ENCODE data around the gene TJP3.

Gene TJP3

DNA sequence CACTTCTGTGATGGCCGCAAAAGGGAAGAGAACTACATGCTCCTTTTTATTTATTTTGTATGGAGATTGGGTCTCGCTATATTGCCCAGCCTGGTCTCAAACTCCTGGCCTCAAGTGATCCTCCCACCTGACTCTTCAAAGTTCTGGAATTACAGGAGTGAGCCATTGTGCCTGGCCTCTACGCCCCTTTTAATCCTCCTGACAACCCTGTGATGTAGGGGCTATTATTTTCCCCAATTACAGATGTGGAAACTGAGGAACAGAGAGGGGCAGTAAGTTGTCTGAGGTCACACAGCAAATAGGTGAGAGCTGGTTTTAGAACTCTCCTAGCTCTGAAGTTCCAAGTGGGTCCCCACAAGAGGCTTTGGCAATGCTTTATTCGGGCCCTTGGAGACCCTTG, 11.7 kb downstream of the TJP3 start:
- no peak for DNase-seq

DNA sequence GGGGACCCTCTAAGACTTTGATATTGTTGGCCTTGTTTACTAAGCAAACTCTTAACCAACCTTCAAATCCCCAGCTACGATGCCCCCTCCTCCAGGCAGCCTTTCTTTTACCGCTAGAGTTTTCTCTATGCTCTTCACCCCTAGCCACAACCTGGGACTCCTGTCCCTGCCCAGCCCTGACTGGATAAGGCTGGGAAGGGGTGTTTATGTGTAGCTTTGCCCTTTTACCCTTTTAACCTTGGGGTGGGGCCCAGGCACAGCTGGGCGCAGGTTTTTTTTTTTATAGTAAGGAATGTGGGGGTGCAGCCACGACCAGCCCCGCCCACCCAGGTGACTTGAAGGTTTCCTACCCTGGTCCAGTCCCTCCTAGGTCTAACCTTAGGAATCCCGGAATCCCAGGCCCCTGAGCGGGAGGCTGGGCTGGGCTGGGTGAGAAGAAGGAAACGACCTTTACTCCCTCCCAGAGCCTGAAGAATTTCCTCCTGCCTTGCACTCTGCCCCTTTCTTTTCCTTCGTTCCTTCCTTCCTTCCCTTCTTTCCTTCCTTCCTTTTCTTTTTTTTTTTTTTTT, 12.2 kb downstream of the TJP3 start:
- DNase-seq = no peak

DNA sequence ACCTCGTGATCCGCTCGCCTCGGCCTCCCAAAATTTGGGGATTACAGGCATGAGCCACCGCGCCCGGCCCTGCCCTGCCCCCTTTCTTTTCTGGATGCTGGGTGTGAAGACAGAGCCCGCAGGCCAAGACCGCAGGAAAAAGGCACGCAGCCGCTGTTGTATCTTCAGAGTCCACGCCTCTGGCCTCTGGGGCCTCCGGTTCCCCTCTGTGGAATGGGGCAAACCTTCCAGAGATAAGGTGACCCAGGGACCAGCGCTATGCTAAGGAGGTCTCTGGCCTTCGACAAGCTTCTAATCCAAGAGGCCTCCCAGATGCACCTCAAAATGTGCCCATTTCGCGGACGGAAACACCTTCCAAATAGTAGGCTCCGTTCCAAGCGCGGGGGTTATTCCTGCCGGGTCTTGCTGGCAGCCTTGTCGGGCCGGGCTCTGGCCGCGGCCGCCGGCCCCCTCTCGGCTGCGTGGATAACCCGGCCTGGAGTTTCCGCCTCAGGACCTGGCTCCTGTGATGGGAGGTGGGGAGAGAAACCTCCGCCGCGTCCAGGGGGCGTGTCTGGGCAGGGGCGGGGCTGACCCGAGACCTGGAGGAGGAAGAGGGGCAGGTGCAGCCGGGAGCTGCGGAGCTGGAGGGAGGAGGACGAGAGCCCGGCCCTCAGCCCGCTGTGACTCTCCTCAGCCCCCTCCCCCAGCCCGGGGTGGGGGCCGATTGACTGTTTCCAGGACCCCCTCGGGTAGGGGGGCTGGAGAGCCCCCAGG, 13.1 kb downstream of the TJP3 start:
- peak; percentile 87 for DNase-seq

DNA sequence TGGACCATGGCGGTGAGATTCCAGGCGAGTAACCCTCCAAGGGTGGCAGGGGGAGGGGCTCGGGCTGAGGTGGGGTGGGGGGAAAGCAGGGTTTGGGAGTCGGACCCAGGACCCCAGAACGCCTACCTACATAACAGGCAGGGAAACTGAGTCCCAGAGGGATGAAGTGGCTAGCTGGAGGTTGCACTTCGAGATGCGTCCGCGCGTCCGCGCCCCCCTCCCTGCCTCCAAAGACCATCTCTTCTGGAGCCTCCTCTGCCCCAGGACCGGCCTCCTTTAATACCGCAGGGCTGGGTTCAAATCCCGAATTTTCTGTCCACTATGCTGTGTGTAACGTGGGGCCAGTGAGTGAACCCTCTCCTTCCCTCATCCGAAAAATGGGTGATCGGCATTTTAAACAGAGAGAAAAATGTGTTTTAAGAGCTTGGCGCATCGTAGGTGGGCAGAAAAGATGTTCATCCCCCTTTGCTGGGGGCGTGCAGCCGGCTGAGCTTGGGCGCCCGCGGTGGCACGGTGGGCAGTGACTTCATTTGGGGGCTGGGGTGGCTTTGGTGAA, 13.8 kb downstream of the TJP3 start:
- no peak for DNase-seq

DNA sequence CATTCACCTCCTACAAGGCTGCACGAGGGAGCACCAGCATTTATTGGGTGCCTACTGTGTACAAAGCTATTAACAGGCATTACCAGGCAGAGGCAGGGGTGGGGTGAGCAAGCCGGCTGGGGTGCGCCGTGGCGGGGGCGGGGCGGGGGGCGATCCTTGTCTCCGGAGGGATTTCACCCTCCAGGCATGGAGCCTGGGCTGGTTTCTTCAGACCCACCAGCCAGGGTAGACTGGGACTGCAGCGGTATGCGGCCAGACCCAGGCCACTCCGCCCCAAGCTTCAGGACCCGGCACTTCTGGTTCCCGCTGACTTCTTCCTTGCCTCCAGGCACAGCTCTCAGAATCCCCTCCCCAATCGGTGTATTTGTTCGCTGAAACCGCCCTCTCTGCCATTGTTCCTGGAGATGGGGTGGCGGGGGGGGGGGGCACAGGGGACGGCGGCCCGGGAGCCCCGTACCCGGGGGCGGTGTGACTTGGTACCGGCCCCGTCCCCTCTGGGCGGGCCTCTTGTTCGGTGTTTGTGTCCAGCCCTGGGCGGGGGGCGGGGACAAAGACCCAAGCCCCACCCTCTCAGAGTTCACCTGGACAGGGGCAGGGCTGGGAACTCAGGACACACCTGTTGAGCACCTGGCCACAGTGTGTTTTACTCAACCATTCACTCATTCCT, 14.4 kb downstream of the TJP3 start:
- no peak for DNase-seq

DNA sequence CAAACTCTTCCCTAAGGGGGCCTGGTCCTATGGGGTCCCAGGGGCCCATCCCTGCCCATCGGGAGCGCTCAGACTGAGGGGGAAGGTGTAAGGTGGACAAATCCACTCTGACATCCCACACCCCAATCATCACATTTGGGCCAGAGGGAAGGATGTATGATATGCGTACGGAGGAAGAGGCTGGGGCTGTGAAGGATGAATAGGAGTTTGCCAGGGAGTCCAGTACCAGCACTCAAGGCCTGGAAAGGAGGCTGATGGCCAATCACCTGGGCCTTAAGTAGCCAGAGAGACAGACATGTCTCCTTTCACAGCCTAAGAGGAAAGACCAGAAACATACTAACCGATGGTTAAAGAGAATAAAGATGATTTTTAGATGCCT, 14.9 kb downstream of the TJP3 start:
- DNase-seq = no peak

DNA sequence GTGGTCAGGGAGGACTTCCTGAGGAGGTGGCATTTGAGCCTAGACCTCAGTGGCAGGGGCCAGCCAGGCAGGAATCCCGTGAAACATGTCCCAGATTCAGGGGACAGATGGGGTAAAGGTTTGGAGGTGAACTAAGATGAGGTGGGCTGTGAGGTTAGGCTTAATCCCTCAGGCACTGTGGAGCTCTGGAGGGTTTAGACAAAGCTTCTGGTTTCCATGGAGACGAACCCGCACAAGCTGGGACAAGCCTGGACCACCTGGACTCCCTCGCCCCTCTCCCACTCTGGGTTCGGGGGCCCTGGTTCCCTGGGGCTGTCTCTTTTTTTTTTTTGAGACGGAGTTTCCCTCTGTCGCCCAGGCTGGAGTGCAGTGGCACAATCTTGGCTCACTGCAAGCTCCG, 15.7 kb downstream of the TJP3 start:
- DNase-seq = no peak

DNA sequence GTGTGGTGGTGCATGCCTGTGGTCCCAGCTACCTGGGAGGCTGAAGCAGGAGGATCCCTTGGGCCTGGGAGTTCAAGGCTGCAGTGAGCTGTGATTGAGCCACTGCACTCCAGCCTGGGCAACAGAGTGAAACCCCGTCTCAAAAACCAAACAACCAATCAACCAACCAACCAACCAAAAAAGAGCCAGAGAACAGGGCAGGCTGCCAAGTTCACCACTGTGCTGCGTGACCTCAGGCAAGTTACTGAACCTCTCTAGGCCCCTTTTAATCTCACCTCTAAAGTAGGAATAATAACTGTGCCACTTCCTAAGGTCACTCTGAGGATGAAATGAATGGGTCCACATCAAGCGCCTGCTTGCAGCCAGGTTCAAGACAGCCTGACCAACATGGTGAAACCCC, 16.9 kb downstream of the TJP3 start:
- no peak for DNase-seq

DNA sequence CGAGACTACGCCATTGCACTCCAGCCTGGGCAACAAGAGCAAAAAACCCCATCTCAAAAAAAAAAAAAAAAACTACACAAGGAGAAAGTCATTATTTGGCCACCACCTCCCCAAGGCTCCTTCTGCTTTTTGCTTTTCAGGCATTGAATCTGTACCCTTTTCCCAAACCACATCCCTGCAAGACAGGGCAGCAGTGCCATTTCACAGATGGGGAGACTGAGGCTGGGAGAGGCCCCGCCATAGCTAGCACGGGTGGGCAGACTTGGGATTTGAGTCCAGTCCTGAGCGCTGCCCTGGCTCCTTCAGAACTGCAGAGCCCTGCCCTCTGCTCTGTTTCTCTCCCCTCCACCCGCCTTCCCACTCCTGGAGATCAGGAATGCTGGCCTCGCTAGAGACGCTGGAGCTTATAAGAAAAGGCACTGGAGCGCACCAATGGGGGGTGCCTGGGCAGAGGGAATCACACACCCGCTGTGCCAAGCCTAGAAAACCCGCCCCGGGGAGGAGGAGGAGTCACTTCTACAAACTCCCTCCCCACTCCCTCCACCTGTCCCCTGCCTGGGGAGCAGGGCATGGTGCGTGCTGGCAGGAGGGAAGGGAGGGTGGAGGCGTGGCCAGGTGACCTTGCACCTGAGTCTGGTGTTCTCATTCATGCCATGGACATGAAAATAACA, 17.6 kb downstream of the TJP3 start:
- DNase-seq = peak; percentile 37

DNA sequence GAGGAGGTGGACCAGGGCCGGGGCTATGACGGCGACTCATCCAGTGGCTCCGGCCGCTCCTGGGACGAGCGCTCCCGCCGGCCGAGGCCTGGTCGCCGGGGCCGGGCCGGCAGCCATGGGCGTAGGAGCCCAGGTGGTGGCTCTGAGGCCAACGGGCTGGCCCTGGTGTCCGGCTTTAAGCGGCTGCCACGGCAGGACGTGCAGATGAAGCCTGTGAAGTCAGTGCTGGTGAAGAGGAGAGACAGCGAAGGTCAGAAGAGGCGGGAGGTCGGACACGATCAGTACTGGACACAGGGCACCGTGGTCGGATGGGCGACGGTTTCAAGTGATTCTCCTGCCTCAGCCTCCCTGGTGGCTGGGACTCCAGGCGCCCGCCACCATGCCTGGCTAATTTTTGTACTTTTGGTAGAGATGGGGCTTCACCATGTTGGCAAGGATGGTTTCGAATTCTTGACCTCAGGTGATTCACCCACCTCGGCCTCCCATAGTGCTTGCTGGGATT, 22.3 kb downstream of the TJP3 start:
- no peak for DNase-seq

DNA sequence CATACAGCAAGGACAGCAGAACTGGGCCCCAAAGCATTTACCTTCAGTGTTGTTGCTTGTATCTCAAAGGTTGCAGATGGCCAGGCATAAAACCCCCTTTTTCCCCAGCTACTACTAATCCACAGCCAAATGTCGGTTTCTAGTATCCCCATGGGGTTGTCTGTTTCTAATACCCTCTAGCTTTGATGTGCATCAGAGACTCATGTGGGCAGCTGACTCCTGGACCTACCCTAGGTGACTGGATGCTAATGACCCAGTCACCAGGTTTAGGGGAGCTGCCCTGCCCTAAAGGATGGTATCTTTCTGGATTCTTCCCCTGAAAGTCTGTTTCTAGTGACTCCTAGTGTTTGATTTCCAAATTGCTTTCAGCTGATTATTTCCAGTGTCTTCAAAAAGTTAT, 23.9 kb downstream of the TJP3 start:
- DNase-seq = no peak

DNA sequence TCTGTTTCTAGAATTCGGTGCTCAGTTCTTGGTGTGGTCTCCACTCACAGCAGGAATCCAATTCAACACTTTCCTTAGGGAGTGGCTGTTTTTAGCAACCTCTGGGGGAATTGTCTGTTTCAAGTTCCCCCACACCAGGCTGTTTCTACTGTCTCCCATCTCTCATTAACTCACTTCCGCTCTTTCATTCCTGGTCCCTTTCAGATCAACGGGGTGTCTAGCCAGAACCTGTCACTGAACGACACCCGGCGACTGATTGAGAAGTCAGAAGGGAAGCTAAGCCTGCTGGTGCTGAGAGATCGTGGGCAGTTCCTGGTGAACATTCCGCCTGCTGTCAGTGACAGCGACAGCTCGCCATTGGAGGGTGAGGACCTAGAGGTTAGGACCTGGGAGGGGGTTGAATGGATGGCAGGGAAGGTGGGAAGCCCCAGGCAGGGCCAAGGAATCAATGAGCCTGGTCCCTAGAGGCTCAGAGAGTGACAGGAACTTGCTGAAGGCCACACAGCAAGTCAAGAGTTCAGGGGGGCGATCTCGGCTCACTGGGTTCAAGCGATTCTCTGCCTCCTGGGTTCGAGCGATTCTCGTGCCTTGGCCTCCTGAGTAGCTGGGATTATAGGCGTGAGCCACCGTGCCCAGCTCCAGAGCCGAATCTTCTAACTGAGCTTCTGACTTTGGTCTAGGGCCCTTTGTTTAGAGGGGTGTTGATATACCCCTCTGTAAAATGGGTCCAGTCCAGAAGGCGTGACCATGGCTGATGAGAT, 25.5 kb downstream of the TJP3 start:
- DNase-seq = no peak

DNA sequence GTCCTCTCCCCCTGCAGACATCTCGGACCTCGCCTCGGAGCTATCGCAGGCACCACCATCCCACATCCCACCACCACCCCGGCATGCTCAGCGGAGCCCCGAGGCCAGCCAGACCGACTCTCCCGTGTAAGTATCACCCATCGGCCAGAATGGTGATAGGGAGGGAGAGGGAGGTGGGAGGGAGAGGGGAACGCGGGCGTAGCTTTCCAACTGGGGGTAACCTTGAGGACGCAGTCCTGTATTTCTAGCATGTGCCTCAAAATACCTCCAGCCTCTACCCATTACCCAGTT, 26.1 kb downstream of the TJP3 start:
- DNase-seq = no peak

DNA sequence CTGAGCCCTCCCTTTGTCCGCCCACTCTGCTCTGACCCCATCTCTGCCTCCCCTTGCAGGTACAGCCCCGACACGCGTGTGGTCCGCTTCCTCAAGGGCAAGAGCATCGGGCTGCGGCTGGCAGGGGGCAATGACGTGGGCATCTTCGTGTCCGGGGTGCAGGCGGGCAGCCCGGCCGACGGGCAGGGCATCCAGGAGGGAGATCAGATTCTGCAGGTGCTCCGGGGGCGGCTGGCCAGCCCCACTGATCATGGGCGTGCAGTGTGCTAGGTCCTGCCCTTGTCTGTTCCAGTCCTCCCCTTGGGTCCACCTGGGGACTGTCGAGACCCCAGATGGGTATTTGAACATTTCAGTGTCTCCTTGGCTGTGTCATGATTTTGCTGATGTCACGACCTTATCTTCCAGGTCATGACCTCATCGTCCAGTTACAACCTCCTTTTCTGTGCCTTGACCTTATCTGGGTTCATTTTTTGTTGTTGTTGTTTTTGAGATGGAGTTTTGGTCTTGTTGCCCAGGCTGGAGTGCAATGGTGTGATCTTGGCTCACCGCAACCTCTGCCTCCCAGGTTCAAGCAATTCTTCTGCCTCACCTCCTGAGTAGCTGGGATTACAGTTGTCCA, 28.0 kb downstream of the TJP3 start:
- no peak for DNase-seq

DNA sequence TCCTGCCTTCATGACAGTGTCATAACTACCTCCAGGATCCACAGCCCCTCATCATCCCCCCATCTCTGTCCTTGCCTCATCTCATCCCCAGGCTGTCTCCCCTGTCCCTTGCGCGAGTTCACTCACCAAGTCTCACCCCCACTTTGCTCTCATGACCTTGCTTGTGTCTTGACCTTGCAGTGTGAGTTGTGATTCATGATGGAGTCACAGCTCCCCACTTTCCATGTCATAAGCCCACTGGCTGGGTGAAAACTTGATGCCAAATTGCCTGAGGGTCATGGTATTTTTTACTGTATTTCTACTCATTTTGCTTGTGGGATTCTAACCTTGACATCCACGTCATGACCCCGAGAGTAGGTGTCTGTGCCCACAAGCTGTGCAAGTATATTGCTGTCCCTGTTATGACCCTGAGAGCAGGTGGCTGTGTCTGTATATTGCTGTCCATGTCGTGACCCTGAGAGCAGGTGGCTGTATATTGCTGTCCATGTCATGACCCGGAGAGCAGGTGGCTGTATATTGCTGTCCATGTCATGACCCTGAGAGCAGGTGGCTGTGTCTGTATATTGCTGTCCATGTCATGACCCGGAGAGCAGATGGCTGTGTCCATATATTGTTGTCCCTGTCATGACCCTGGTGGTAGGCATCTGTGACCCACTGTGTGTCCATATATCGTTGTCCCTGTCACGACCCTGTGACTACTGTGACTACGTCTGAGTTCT, 29.5 kb downstream of the TJP3 start:
- DNase-seq = no peak

DNA sequence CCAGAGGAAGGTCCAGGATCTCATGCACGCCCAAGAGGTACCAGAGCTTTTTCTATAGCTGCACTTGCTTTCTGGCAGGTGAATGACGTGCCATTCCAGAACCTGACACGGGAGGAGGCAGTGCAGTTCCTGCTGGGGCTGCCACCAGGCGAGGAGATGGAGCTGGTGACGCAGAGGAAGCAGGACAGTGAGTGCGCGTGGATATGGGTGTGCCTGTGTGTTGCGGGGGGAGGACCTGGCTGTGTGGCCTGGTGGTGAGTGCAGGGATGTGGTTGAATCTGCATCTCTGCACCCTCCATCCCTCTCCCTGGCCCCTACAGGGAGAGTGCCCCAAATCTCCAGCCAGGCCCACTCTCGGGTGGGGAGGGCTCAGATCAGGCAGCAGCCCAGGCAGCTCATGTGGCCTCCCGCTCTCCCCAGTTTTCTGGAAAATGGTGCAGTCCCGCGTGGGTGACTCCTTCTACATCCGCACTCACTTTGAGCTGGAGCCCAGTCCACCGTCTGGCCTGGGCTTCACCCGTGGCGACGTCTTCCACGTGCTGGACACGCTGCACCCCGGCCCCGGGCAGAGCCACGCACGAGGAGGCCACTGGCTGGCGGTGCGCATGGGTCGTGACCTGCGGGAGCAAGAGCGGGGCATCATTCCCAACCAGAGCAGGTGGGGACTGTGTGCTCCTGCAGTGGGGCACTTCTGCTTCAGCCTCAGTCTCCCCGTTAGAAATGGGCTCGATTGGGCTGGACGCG, 30.5 kb downstream of the TJP3 start:
- DNase-seq = no peak

DNA sequence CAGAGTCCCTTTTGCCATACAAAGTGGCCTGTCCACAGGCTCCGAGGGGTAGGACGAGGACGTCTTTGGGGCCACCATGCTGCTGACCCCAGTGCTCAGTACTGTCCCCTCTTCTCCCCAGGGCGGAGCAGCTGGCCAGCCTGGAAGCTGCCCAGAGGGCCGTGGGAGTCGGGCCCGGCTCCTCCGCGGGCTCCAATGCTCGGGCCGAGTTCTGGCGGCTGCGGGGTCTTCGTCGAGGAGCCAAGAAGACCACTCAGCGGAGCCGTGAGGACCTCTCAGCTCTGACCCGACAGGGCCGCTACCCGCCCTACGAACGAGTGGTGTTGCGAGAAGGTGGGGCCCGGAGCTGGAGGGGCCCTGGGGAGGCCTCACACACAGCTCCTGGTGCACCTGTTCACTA, 32.2 kb downstream of the TJP3 start:
- DNase-seq = no peak

DNA sequence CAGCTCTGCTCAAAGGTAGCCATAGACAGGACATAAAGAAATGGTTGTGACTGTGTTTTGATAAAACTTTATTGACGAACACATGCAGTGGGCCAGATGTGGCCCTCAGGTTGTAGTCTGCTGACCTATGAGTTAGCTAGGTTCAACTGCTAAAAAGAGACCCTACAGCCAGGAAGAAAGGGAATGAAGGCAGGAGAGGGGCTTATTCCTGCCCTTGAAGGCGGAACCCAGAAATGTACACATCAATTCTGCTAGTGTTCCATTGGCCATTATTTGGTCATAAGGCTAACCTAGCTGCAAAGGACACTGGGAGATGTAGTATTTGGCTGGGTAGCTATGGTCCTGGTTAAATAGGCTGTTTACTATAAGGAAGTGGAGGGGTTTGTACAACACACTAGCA, 35.3 kb downstream of the TJP3 start:
- DNase-seq = no peak

DNA sequence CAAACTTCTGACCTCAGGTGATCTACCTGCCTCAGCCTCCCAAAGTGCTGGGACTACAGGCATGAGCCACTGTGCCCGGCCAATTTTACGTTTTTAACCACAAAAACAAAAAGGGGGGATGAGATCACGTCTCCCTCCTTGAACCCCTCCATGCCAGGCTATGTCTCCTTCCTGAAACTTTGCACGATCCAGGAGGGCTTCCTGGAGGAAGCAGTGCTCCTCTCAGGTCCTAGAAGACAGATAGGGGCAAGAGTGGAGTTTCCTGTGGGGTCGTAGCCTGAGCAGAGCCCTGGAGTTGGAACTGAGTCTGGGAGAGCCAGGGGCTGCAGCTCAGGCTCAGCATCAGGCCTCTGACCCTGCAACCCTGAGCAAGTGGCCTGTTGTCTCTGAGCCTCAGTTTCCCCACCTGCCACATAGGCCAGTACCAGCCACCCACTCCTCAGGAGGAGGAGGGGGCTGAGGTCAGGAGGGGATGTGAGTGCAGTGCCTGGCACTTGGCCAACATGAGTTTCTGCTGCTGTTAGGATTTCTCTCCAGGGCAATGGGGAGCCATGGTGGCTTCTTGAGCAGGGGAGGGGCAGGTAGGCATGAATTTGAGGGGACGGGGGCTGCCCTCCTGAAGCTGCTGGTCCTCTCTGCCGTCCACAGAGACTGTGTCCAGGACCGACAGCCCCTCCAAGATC, 37.3 kb downstream of the TJP3 start:
- no peak for DNase-seq
